ENCODE measurements around the gene TIMM8A. TPM values are rescaled to one million over a fixed set of nuclear protein-coding genes. Genes with fewer than 3 reads are reported as not detected.
"Not testable (repeated sequence)": the region's sequence is repeated elsewhere in the genome, so short reads cannot be mapped to it uniquely, and the experiment has no call there.

The TIMM8A gene
- total RNA-seq, 4 donors from 2014 or later = 2.6 to 7.5 (median 5.4) TPM

- TF ChIP-seq POLR2A (IDR thresholded peaks at IDR 0.05) = no peak
- TF ChIP-seq EP300 (IDR thresholded peaks at IDR 0.05) = no peak
- TF ChIP-seq CTCF (IDR thresholded peaks at IDR 0.05) = no peak
- WGBS, 2 donors = 7 to 41% methylated on average over 6 to 14 of the region's 14 CpGs
- no peak for DNase-seq (ENCODE audit: low spot score in 2 of 2)
- Histone ChIP-seq H3K9me3 (no peaks in the 10 kb centered on the region), H3K27ac (peak overlapping the region in 3 of 4 donors; percentile 81 to 93 (median 84)), H3K36me3 (peaks cover 0 to 12% (median 0%) of the 10 kb centered on the region in 3 donors), H3K4me1 (peaks cover 0 to 16% (median 0%) of the 10 kb centered on the region in 4 donors), H3K4me3 (peak overlapping the region; percentile 38 to 72 (median 66)), H3K27me3 (peaks cover 0 to 3% of the 10 kb centered on the region in 2 donors)
Observed at GRCh38 chrX:101347859-101348451, 587 bp downstream of the TIMM8A start.

- H3K4me3 ChIP-seq = no peak overlapping the region
- H3K4me1 ChIP-seq = no peaks in the 10 kb centered on the region
- H3K27me3 ChIP-seq = no peaks in the 10 kb centered on the region
- no peaks in the 10 kb centered on the region for H3K9me3 ChIP-seq
- no peak overlapping the region for H3K27ac ChIP-seq
- H3K36me3 ChIP-seq = no peaks in the 10 kb centered on the region
- TF ChIP-seq POLR2A (IDR thresholded peaks at IDR 0.05) = no peak
- TF ChIP-seq EP300 (IDR thresholded peaks at IDR 0.05) = no peak
- no peak for TF ChIP-seq CTCF (IDR thresholded peaks at IDR 0.05)
- no peak for DNase-seq (ENCODE audit: low spot score in 2 of 2)
- WGBS, 2 donors = 87 to 91% methylated on average over 4 of the region's 4 CpGs
Observed at GRCh38 chrX:101337776-101338271, 10.7 kb downstream of the TIMM8A start.

GRCh38 chrX:101334310-101334709 is 14.2 kb downstream of the TIMM8A start:
- H3K4me3 ChIP-seq; DNase-seq (ENCODE audit: low spot score in 2 of 2); H3K36me3 ChIP-seq; H3K27ac ChIP-seq; H3K4me1 ChIP-seq; H3K27me3 ChIP-seq; H3K9me3 ChIP-seq: not testable (repeated sequence)
- 76 to 87% methylated on average over 7 of the region's 7 CpGs for WGBS, 2 donors

GRCh38 chrX:101326600-101326999 is 21.9 kb downstream of the TIMM8A start:
- not testable (repeated sequence) for H3K4me1 ChIP-seq; H3K27ac ChIP-seq; DNase-seq (ENCODE audit: low spot score in 2 of 2); H3K27me3 ChIP-seq; H3K36me3 ChIP-seq; H3K4me3 ChIP-seq; H3K9me3 ChIP-seq
- WGBS, 2 donors = 79 to 90% methylated on average over 2 to 3 of the region's 3 CpGs

- H3K4me3 ChIP-seq = no peak overlapping the region
- H3K4me1 ChIP-seq = no peaks in the 10 kb centered on the region
- no peaks in the 10 kb centered on the region for H3K27me3 ChIP-seq
- 78 to 86% methylated on average over 1 of the region's 1 CpG for WGBS, 2 donors
- TF ChIP-seq CTCF (IDR thresholded peaks at IDR 0.05) (no peak), EP300 (IDR thresholded peaks at IDR 0.05) (no peak), POLR2A (IDR thresholded peaks at IDR 0.05) (no peak)
- H3K36me3 ChIP-seq = no peaks in the 10 kb centered on the region
- H3K27ac ChIP-seq = no peak overlapping the region
- DNase-seq (ENCODE audit: low spot score in 2 of 2) = no peak
- no peaks in the 10 kb centered on the region for H3K9me3 ChIP-seq
Observed at GRCh38 chrX:101303790-101304189, 44.8 kb downstream of the TIMM8A start.

Small RNAs within 50 kb of the gene (small RNA-seq; reads per million reads assigned to genes)
- gene RNU6-934P = not detected

Other genes with a start within 250 kb of the TIMM8A start
- gene DRP2, start 129.0 kb downstream of the TIMM8A start, total RNA-seq = 100 to 1,000 TPM in 3 of 4 donors, 10 to 100 TPM in 1; 94.5 to 207 (median 183) TPM
- gene TAF7L, start 57.4 kb downstream of the TIMM8A start, total RNA-seq = under 1 TPM in 2 of 4 donors, not detected in 2; 0.21 to 0.90 TPM
- 10 to 100 TPM in 1 of 4 donors, 1 to 10 TPM in 3; 2.5 to 19.7 (median 4.9) TPM for gene BTK, start 37.4 kb upstream of the TIMM8A start, total RNA-seq
- gene RPL36A, start 42.3 kb upstream of the TIMM8A start, total RNA-seq = 1,000 to 10,000 TPM in 3 of 4 donors, 100 to 1,000 TPM in 1; 493 to 1,912 (median 1,279) TPM
- gene GLA, start 59.2 kb upstream of the TIMM8A start, total RNA-seq = 10 to 100 TPM; 18.1 to 20.1 (median 19.2) TPM
- gene HNRNPH2, start 59.5 kb upstream of the TIMM8A start, total RNA-seq = 10 to 100 TPM; 31.2 to 46.0 (median 40.1) TPM
- gene ARMCX4, start 136.7 kb upstream of the TIMM8A start, total RNA-seq = 100 to 1,000 TPM in 1 of 4 donors, 10 to 100 TPM in 3; 15.9 to 120 (median 18.7) TPM
- gene ARMCX1, start 201.8 kb upstream of the TIMM8A start, total RNA-seq = 10 to 100 TPM; 28.2 to 34.3 (median 30.6) TPM